Neural progenitor cell (in vitro differentiated cells): Measurements from ENCODE around the gene EDC3. TPM values are rescaled to one million over a fixed set of nuclear protein-coding genes. Genes with fewer than 3 reads are reported as not detected.

Experiments
- DNase-seq: peaks from one replicate; pipeline ENCODE4 v3.0.0-alpha.2; 2016; ENCODE audit warnings: low spot score
- H2AFZ ChIP-seq: fragments of 200-600 bp; sonication (generic); replicated peaks from 2 replicates; pipeline ENCODE4 v1.6.1; 2016; ENCODE audit warnings: antibody characterized with exemption
- H3F3A ChIP-seq: fragments of 200-600 bp; sonication (generic); 2 replicates; pipeline ENCODE4 v1.6.1; 2016; ENCODE audit warnings: antibody characterized with exemption, low read depth
- H3K27ac ChIP-seq: fragments of 200-600 bp; sonication (generic); 2 replicates; pipeline ENCODE4 v1.5.1; 2016; ENCODE audit warnings: mild to moderate bottlenecking
- H3K27me3 ChIP-seq: fragments of 200-600 bp; sonication (generic); 2 replicates; pipeline ENCODE4 v1.6.1; 2016; ENCODE audit warnings: mild to moderate bottlenecking, moderate library complexity
- H3K36me3 ChIP-seq: fragments of 200-600 bp; sonication (generic); 2 replicates; pipeline ENCODE4 v1.5.1; 2016
- H3K4me1 ChIP-seq: fragments of 200-600 bp; sonication (generic); 2 replicates; pipeline ENCODE4 v1.6.1; 2016; ENCODE audit warnings: mixed run types
- H3K4me2 ChIP-seq: fragments of 200-600 bp; sonication (generic); 2 replicates; pipeline ENCODE4 v1.6.1; 2016
- H3K4me3 ChIP-seq: fragments of 200-600 bp; sonication (generic); 2 replicates; pipeline ENCODE4 v1.5.1; 2016
- H3K79me2 ChIP-seq: fragments of 200-600 bp; sonication (generic); 2 replicates; pipeline ENCODE4 v1.6.1; 2016; ENCODE audit warnings: low read depth
- H3K9ac ChIP-seq: fragments of 200-600 bp; sonication (generic); 2 replicates; pipeline ENCODE4 v1.6.1; 2016
- H3K9me3 ChIP-seq: fragments of 200-600 bp; sonication (generic); 2 replicates; pipeline ENCODE4 v1.5.1; 2016; ENCODE audit warnings: low read depth
- H4K20me1 ChIP-seq: fragments of 200-600 bp; sonication (generic); 2 replicates; pipeline ENCODE4 v1.6.1; 2016; ENCODE audit warnings: low read depth
- H3K27ac Mint-ChIP-seq: 3 replicates; pipeline ENCODE4 v1.8.0; 2021; ENCODE audit warnings: mixed read lengths
- H3K27me3 Mint-ChIP-seq: 2 replicates; pipeline ENCODE4 v1.8.0; 2022; ENCODE audit warnings: low read depth, mild to moderate bottlenecking, inconsistent platforms, moderate library complexity, mixed read lengths; ENCODE audit not compliant: insufficient read depth
- H3K36me3 Mint-ChIP-seq: 3 replicates; pipeline ENCODE4 v1.8.0; 2021; ENCODE audit warnings: mixed read lengths
- H3K4me1 Mint-ChIP-seq: 3 replicates; pipeline ENCODE4 v1.8.0; 2021; ENCODE audit warnings: mixed read lengths
- H3K4me3 Mint-ChIP-seq: 3 replicates; pipeline ENCODE4 v1.8.0; 2021; ENCODE audit warnings: mild to moderate bottlenecking, moderate library complexity, mixed read lengths
- H3K9me3 Mint-ChIP-seq: 3 replicates; pipeline ENCODE4 v1.8.0; 2020; ENCODE audit warnings: mixed read lengths
- EZH2 ChIP-seq: fragments of 200-600 bp; sonication (generic); IDR thresholded peaks from 2 replicates; pipeline ENCODE4 v1.6.1; 2017; ENCODE audit warnings: antibody characterized with exemption, mild to moderate bottlenecking, moderate library complexity
- EZH2phosphoT487 ChIP-seq: fragments of 200-600 bp; sonication (generic); IDR thresholded peaks from 2 replicates; pipeline ENCODE4 v1.6.1; 2017; ENCODE audit warnings: antibody characterized with exemption
- total RNA-seq: library from RNA; depleted of rRNA; stranded (reverse); fragments of >200 nt; gene quantifications from 2 replicates; pipeline ENCODE4 v1.2.3, GENCODE V29; 2015; ENCODE audit warnings: low replicate concordance
- TF ChIP-seq, protein P1 (sequence below): fragments of 200-600 bp; sonication (generic); IDR thresholded peaks from 2 replicates; pipeline ENCODE4 v1.5.1; 2017; ENCODE audit warnings: antibody characterized with exemption, mild to moderate bottlenecking

The EDC3 gene
- total RNA-seq, 1 donor from 2014 or later, result 24.4 TPM

DNA sequence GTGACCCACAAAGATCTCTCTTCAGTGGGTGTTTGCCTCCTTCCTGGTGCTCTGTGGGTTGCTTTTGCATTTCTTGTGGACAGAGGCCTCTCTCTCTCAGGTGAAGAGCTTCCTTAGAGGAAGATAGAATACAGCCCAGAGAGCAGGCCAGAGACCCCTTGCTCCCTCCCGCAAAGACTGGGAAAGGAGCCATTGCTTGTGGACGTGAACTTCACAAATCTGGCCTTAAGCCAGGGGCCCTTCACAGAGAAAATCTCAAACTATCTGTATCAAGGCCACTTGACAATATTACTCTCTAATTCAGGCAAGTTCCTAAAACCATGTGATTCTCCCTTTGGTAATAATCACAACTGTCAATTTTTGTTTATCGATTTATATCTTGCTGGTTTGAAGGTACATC lies 110.6 kb downstream of the EDC3 start:
- Histone ChIP-seq H3K4me3 (no peak overlapping the region), H3K36me3 (no peaks in the 10 kb centered on the region), H3K27me3 (no peaks in the 10 kb centered on the region), H2AFZ (no peak overlapping the region), H3K9me3 (no peaks in the 10 kb centered on the region), H3K79me2 (peaks cover 19% of the 10 kb centered on the region), H3F3A (peaks cover 46% of the 10 kb centered on the region), H3K9ac (no peak overlapping the region), H3K27ac (no peak overlapping the region), H3K4me2 (peak overlapping the region; percentile 51), H4K20me1 (peaks cover 92% of the 10 kb centered on the region), H3K4me1 (peaks cover 37% of the 10 kb centered on the region)
- peak overlapping the region; percentile 33 for H3K27ac Mint-ChIP-seq
- peaks cover 24% of the 10 kb centered on the region for H3K4me1 Mint-ChIP-seq
- H3K27me3 Mint-ChIP-seq, result peaks cover 5% of the 10 kb centered on the region
- H3K36me3 Mint-ChIP-seq, result peaks cover 18% of the 10 kb centered on the region
- DNase-seq, result no peak
- H3K9me3 Mint-ChIP-seq, result no peaks in the 10 kb centered on the region
- H3K4me3 Mint-ChIP-seq, result no peak overlapping the region
- no peak for TF ChIP-seq EZH2
- TF ChIP-seq EZH2phosphoT487, result no peak
- TF ChIP-seq, protein P1, sequence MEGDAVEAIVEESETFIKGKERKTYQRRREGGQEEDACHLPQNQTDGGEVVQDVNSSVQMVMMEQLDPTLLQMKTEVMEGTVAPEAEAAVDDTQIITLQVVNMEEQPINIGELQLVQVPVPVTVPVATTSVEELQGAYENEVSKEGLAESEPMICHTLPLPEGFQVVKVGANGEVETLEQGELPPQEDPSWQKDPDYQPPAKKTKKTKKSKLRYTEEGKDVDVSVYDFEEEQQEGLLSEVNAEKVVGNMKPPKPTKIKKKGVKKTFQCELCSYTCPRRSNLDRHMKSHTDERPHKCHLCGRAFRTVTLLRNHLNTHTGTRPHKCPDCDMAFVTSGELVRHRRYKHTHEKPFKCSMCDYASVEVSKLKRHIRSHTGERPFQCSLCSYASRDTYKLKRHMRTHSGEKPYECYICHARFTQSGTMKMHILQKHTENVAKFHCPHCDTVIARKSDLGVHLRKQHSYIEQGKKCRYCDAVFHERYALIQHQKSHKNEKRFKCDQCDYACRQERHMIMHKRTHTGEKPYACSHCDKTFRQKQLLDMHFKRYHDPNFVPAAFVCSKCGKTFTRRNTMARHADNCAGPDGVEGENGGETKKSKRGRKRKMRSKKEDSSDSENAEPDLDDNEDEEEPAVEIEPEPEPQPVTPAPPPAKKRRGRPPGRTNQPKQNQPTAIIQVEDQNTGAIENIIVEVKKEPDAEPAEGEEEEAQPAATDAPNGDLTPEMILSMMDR, result no peak

DNA sequence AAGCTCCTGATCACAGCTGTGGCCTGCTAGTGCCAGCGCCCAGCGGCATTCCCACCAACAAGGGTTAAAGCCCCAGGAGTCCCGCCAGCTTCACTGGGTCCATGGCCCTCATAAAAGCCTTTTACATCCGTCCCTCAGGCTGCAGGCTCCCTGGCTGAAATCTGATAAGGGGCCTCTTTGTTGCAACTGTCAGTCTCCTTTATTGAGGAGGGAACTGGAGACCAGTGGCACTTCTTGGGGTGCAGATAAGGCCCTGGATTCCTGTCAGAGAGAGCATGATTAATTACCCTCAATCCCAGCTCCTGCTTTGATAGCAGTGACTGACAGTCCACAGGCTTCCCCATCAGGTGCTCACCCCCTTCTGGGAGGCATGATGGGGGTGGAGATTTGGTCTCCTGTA lies 111.0 kb downstream of the EDC3 start:
- Mint-ChIP-seq H3K36me3 (peaks cover 15% of the 10 kb centered on the region), H3K9me3 (no peaks in the 10 kb centered on the region), H3K27ac (peak overlapping the region; percentile 42), H3K4me3 (no peak overlapping the region), H3K4me1 (peaks cover 24% of the 10 kb centered on the region), H3K27me3 (peaks cover 5% of the 10 kb centered on the region)
- peaks cover 19% of the 10 kb centered on the region for H3K79me2 ChIP-seq
- H3K27me3 ChIP-seq, result no peaks in the 10 kb centered on the region
- no peak overlapping the region for H2AFZ ChIP-seq
- peaks cover 95% of the 10 kb centered on the region for H4K20me1 ChIP-seq
- H3F3A ChIP-seq, result peaks cover 46% of the 10 kb centered on the region
- peak overlapping the region; percentile 49 for H3K27ac ChIP-seq
- no peak overlapping the region for H3K4me3 ChIP-seq
- peaks cover 37% of the 10 kb centered on the region for H3K4me1 ChIP-seq
- DNase-seq, result peak; percentile 63
- H3K9me3 ChIP-seq, result no peaks in the 10 kb centered on the region
- H3K36me3 ChIP-seq, result no peaks in the 10 kb centered on the region
- TF ChIP-seq EZH2 (no peak), EZH2phosphoT487 (no peak)
- TF ChIP-seq, protein P1, result no peak
- H3K4me2 ChIP-seq, result peak overlapping the region; percentile 51
- no peak overlapping the region for H3K9ac ChIP-seq

DNA sequence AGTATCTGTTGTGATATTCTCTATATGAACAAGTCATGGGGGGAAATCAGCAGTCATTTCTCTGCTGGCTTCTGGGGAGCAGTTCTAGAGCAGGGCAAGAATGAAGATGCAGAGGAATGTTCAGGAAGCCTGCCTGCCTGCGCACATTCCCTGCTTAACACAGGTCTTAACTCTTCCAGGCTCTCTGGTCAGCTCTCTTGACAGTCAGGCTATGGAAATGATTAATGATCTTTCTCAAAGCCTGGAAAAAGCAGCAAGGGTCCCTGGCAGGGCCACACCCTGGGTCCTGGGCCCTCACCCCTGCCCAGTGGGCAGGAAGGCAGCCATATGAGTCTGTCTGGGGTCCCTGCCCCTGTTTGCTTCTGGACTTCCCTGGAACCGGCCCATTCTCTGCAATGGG lies 111.6 kb downstream of the EDC3 start:
- peaks cover 16% of the 10 kb centered on the region for H3K36me3 Mint-ChIP-seq
- no peaks in the 10 kb centered on the region for H3K36me3 ChIP-seq
- peaks cover 5% of the 10 kb centered on the region for H3K27me3 Mint-ChIP-seq
- peaks cover 19% of the 10 kb centered on the region for H3K79me2 ChIP-seq
- H3K9me3 ChIP-seq, result no peaks in the 10 kb centered on the region
- H3K9ac ChIP-seq, result no peak overlapping the region
- H3K4me3 Mint-ChIP-seq, result no peak overlapping the region
- DNase-seq, result no peak
- peak overlapping the region; percentile 51 for H3K4me2 ChIP-seq
- H4K20me1 ChIP-seq, result peaks cover 93% of the 10 kb centered on the region
- H3K9me3 Mint-ChIP-seq, result no peaks in the 10 kb centered on the region
- peak overlapping the region; percentile 42 for H3K27ac Mint-ChIP-seq
- H3K4me1 Mint-ChIP-seq, result peaks cover 24% of the 10 kb centered on the region
- no peaks in the 10 kb centered on the region for H3K27me3 ChIP-seq
- H3K4me3 ChIP-seq, result no peak overlapping the region
- H2AFZ ChIP-seq, result no peak overlapping the region
- H3F3A ChIP-seq, result peaks cover 46% of the 10 kb centered on the region
- TF ChIP-seq, protein P1, result no peak
- TF ChIP-seq EZH2 (no peak), EZH2phosphoT487 (no peak)
- peak overlapping the region; percentile 49 for H3K27ac ChIP-seq
- H3K4me1 ChIP-seq, result peaks cover 37% of the 10 kb centered on the region

Other genes starting within 250 kb of the EDC3 start
- gene UBL7, start 234.9 kb downstream of the EDC3 start, total RNA-seq, result 60.4 and 69.3 TPM in 2 replicates
- 31.5 and 72.4 TPM in 2 replicates for gene ARID3B, start 154.8 kb downstream of the EDC3 start, total RNA-seq
- 66.1 and 106 TPM in 2 replicates for gene CLK3, start 80.2 kb downstream of the EDC3 start, total RNA-seq
- 0.15 TPM in 1 of 2 replicates, not detected in the other for gene CYP1A1, start 29.5 kb upstream of the EDC3 start, total RNA-seq
- not detected in 2 replicates for gene CYP1A2, start 52.8 kb upstream of the EDC3 start, total RNA-seq
- gene CSK, start 86.1 kb upstream of the EDC3 start, total RNA-seq, result 18.3 and 25.4 TPM in 2 replicates
- gene LMAN1L, start 116.8 kb upstream of the EDC3 start, total RNA-seq, result not detected in 2 replicates
- not detected in 2 replicates for gene CPLX3, start 130.6 kb upstream of the EDC3 start, total RNA-seq
- gene ULK3, start 147.1 kb upstream of the EDC3 start, total RNA-seq, result 22.7 and 37.4 TPM in 2 replicates
- gene SCAMP2, start 177.3 kb upstream of the EDC3 start, total RNA-seq, result 19.4 and 44.5 TPM in 2 replicates
- 77.7 and 106 TPM in 2 replicates for gene MPI, start 194.0 kb upstream of the EDC3 start, total RNA-seq
- 120 and 124 TPM in 2 replicates for gene FAM219B, start 210.8 kb upstream of the EDC3 start, total RNA-seq
- 144 and 200 TPM in 2 replicates for gene COX5A, start 242.0 kb upstream of the EDC3 start, total RNA-seq